ENCODE results near the gene MYO3B.
"Not testable (repeated sequence)": the region's sequence is repeated elsewhere in the genome, so short reads cannot be mapped to it uniquely, and the experiment has no call there.

MYO3B gene

DNA sequence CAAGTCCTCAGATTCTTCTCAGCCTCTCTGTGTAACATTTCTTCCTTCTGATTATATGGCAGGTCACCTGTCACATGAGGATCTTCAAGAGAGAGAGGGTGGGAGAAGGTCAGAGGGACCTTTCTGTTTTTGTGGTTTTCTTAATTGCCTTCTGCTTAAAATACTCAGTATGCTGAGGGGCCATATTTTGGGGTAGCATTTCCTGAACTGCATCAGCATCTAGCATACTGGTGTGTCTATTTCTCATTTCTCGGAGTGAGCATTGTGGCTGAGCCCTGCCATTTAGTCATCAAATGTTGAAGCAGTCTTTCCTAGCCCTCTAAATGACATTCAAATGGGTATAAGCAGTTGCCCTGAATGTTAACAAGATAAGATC is 162.7 kb downstream of the MYO3B start:
- ChIA-PET POLR2A (no interaction called here), CTCF (interaction anchor here (0.7 kb wide), 1 partner anchor 21 kb away, joined by 3 read pairs; no protein-coding TSS in a partner anchor)
- no peak for DNase-seq (ENCODE audit: low read depth, low spot score)
- H3K4me3 ChIP-seq (ENCODE audit: low read depth, low read length): no peak overlapping the region
- TF ChIP-seq, protein P1, sequence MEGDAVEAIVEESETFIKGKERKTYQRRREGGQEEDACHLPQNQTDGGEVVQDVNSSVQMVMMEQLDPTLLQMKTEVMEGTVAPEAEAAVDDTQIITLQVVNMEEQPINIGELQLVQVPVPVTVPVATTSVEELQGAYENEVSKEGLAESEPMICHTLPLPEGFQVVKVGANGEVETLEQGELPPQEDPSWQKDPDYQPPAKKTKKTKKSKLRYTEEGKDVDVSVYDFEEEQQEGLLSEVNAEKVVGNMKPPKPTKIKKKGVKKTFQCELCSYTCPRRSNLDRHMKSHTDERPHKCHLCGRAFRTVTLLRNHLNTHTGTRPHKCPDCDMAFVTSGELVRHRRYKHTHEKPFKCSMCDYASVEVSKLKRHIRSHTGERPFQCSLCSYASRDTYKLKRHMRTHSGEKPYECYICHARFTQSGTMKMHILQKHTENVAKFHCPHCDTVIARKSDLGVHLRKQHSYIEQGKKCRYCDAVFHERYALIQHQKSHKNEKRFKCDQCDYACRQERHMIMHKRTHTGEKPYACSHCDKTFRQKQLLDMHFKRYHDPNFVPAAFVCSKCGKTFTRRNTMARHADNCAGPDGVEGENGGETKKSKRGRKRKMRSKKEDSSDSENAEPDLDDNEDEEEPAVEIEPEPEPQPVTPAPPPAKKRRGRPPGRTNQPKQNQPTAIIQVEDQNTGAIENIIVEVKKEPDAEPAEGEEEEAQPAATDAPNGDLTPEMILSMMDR (IDR thresholded peaks at IDR 0.05; ENCODE audit: insufficient read depth, low read length, missing control alignments): no peak

DNA sequence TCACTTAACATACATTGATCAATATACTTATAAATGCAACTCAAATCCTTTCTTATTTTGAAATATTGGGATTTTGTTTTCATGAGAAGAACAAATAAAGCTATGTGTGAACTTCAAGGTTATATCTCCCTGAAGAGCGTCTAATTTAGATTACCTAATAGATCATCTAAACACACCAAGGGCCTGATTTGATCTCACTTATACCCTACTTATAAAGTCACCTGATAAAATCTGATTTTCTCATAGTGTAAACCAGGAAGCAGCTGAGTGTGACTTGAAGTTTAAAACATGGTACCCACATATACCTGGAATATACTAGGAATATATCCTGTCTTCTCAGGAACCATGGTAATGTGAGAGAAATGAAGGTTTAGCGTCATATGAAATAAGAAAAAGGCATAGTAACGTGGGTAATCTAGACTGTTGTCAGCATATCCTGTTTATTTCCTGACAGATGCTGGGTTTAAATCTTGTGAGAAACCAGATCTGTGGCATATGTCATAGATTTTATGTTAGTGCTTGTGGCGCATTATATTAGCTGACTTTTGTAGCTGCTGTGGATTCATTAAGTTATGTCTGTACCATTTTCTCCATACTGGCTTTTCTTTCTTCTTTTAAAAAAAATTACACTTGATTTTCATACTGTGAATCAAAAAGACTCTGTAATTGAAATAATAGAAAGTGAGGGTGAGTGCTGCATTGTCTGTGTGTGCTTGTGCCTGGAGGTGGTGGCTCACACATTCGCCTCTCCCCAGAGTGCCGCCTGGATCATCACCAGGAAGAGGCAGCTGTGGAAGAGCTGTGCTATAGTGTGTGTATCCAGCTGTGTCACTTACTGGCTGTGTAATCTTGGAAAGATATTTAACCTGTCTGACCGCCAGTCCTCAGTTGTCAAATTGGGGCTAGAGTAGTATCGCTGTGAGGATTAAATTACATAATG is 164.0 kb downstream of the MYO3B start:
- ChIA-PET POLR2A (no interaction called here), CTCF (interaction anchor here (0.7 to 0.9 kb wide), 3 partner anchors 20 to 130 kb away, joined by 3 to 4 read pairs (median 3); no protein-coding TSS in a partner anchor)
- TF ChIP-seq, protein P1 (IDR thresholded peaks at IDR 0.05; ENCODE audit: insufficient read depth, low read length, missing control alignments): no peak
- DNase-seq (ENCODE audit: low read depth, low spot score): no peak
- no peak overlapping the region for H3K4me3 ChIP-seq (ENCODE audit: low read depth, low read length)

DNA sequence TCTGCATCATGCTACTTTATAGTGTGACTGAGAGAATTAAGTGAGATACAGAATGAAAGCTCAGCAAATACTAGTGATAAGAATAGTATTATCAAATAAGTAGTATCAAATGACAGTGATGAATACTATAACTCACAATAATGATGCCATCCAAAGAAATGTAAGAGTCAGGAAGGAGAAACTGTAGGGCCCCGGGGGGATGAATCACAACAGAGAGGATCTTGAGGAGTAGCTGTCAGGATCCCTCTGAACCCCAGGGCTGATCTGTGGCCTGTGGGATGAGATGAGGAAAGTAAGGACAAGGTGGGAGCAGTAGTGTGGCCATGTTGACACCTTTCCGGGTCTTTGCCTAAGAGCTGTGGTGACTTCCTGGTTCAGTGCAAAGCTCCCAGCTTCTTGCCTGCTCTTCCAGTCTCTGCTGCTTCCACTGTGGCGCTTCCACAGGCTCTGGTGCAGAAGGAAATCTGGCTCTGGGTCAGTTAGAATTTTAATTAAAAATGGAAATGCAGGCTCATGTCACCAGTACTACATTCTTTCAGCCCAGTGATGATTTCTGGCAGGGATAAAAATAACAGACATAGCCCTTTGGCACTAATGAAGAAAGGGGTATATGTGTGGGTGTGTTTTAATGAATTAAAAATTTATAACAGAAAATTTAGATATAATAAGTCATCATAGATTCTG is 166.9 kb downstream of the MYO3B start:
- CTCF ChIA-PET: interaction anchor here (1.0 to 1.2 kb wide), 2 partner anchors 16 to 501 kb away, joined by 3 to 4 read pairs; no protein-coding TSS in a partner anchor
- TF ChIP-seq, protein P1 (IDR thresholded peaks at IDR 0.05; ENCODE audit: insufficient read depth, low read length, missing control alignments): no peak

DNA sequence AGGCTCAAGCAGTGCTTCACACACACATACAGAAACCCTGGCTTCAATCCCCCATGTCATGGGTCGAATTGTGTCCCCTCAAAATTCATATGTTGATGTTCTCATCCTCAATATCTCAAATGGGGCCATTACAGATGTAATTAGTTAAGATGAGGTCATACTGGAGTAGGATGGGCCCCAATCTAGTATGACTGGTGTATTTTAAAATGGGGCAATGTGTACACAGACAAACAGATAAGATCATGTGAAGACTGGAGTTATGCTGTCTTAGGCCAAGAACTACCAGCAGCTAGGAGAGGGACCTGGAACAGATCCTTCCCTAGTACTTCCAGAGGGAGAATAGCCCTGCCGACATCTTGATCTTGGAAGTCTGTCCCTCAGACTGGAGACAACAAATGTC is 167.7 kb downstream of the MYO3B start:
- POLR2A ChIA-PET: no interaction called here
- DNase-seq (ENCODE audit: low read depth, low spot score): no peak
- CTCF ChIA-PET: interaction anchor here (1.8 kb wide), 1 partner anchor 8 kb away, joined by 3 read pairs; no protein-coding TSS in a partner anchor
- no peak overlapping the region for H3K4me3 ChIP-seq (ENCODE audit: low read depth, low read length)
- TF ChIP-seq, protein P1 (IDR thresholded peaks at IDR 0.05; ENCODE audit: insufficient read depth, low read length, missing control alignments): no peak

More for the DNA sequence above, 166.9 kb downstream of the MYO3B start:
- no peak overlapping the region for H3K4me3 ChIP-seq (ENCODE audit: low read depth, low read length)
- POLR2A ChIA-PET: no interaction called here
- no peak for DNase-seq (ENCODE audit: low read depth, low spot score)

DNA sequence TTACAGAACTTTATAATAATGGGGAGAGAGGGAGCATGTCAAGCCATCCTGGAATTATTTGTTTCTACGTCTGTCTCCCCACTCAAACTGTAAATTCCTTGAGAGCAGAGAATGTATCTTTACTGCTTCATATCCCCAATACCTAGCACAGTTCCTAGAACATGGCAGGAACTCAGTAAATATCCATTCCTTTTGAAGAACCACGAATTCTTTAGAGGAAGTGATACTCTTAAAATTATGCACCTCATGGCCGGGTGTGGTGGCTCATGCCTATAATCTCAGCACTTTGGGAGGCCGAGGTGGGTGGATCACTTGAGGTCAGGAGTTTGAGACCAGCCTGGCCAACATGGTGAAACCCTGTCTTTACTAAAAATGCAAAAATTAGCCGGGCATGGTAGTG is 171.3 kb downstream of the MYO3B start:
- POLR2A ChIA-PET; DNase-seq (ENCODE audit: low read depth, low spot score); H3K4me3 ChIP-seq (ENCODE audit: low read depth, low read length); CTCF ChIA-PET: not testable (repeated sequence)

DNA sequence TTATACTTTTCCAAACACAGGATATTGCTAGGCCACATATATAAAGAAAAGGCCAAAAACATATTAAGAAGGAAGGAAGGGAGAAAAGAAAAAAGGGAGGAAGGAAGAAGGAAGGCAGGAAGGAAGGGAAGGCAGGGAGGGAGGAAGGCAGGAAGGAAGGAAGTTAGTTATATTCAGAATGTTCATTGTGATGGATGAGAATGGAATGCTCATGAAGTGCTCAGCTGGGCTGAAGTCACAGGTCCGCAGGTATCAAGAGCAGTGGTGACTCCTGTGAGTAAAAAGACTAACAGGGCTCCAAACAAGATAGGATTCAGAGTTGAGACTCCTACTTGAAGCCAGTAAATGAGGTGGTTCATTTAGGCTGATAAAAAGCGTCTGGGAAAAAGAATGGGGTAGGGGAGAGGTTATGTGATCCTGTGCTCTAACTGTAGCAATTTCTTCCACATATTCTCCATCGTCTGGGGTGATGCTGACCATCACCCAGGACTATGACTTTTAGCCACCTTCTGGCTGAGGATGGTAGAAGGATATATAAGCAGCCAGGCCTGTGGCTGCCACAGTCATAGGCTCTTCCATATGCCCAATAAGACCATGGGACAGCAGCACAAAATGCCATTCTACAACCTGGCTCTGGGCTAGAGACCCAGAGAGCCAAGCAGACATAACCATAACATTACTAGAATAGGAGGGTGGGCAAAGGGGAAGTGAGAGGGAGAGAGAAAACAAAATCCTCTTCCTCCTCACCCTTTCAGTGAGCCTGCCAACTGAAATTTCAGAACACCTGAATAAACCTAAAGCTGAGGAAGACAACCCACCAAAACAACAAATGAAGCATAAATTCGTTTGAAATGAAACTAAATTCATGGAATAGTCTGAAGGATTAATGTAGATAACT is 173.2 kb downstream of the MYO3B start:
- no peak for DNase-seq (ENCODE audit: low read depth, low spot score)
- TF ChIP-seq, protein P1 (IDR thresholded peaks at IDR 0.05; ENCODE audit: insufficient read depth, low read length, missing control alignments): no peak
- ChIA-PET CTCF (no interaction called here), POLR2A (no interaction called here)
- no peak overlapping the region for H3K4me3 ChIP-seq (ENCODE audit: low read depth, low read length)

All from AG04449 (cell line).